ENCODE measurements around the gene SORCS2. TPM values are rescaled to one million over a fixed set of nuclear protein-coding genes. Genes with fewer than 3 reads are reported as not detected.

Gene SORCS2
- total and polyA plus RNA-seq, 12 donors: 0.67 to 15.5 (median 1.3) TPM

- DNase-seq: no peak
- Histone ChIP-seq H3K4me1 (replicated peaks in 1 of 2) (no peaks in the 10 kb centered on the region), H3K27ac (no peak overlapping the region), H3K36me3 (replicated peaks in 1 of 2) (no peaks in the 10 kb centered on the region), H3K4me3 (no peak overlapping the region), H3K9me3 (replicated peaks in 1 of 3) (no peaks in the 10 kb centered on the region), H3K27me3 (no peaks in the 10 kb centered on the region)
- TF ChIP-seq, protein P1, sequence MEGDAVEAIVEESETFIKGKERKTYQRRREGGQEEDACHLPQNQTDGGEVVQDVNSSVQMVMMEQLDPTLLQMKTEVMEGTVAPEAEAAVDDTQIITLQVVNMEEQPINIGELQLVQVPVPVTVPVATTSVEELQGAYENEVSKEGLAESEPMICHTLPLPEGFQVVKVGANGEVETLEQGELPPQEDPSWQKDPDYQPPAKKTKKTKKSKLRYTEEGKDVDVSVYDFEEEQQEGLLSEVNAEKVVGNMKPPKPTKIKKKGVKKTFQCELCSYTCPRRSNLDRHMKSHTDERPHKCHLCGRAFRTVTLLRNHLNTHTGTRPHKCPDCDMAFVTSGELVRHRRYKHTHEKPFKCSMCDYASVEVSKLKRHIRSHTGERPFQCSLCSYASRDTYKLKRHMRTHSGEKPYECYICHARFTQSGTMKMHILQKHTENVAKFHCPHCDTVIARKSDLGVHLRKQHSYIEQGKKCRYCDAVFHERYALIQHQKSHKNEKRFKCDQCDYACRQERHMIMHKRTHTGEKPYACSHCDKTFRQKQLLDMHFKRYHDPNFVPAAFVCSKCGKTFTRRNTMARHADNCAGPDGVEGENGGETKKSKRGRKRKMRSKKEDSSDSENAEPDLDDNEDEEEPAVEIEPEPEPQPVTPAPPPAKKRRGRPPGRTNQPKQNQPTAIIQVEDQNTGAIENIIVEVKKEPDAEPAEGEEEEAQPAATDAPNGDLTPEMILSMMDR (IDR thresholded peaks at IDR 0.05): no peak
- no peak for TF ChIP-seq POLR2A (IDR thresholded peaks at IDR 0.05)
- WGBS, 4 donors: 71 to 79% (median 75%) methylated on average over 2 of the region's 2 CpGs
- intact Hi-C loops (cut with DNase I): no loop called here
Observed at GRCh38 chr4:7561557-7561956, 369.2 kb downstream of the SORCS2 start.

DNA sequence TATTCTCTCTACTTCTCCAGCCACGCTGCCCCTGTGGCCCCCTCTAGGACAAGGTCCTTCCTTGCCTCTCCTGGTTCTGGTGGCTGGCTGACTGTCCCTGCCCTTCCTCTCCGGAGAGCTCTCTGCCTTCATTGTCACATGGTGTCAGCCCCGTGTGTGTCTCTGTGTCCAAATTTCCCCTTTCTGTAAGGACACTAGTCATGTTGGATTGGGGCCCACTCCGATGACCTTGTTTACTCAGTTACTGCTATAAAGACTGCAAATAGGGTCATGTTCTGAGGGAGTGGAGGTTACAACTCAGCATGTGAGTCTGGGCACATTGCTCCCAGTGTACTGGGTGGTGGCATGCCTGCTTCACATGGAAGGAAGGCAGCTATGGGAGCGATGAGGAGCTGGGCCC, 371.9 kb downstream of the SORCS2 start:
- Histone ChIP-seq H3K27me3 (no peaks in the 10 kb centered on the region), H3K9me3 (replicated peaks in 1 of 3) (no peaks in the 10 kb centered on the region), H3K36me3 (replicated peaks in 1 of 2) (no peaks in the 10 kb centered on the region), H3K27ac (no peak overlapping the region), H3K4me3 (no peak overlapping the region), H3K4me1 (replicated peaks in 1 of 2) (no peaks in the 10 kb centered on the region)
- DNase-seq: peak in 6 of 7 donors; percentile 29 to 62 (median 56)
- 46 to 62% (median 55%) methylated on average over 4 to 5 of the region's 5 CpGs for WGBS, 4 donors
- TF ChIP-seq POLR2A (IDR thresholded peaks at IDR 0.05): no peak
- TF ChIP-seq, protein P1 (IDR thresholded peaks at IDR 0.05): no peak
- intact Hi-C loops (cut with DNase I): no loop called here

DNA sequence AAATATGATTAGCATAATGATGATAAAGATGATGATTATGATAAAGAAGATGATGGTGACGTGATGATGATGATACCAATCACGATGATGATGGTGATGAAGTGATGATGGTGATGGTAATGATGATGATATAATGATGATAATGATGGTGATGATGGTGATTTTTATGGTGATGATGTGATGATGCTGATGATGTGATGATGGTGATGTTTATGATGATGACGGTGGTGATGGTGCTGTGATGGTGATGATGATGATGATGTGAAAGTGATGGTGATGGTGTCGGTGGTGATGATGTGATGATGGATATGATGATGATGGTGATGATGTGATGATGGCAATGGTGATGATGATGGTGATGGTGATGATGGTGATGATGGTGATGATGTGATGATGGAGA, 373.1 kb downstream of the SORCS2 start:
- no peak for TF ChIP-seq POLR2A (IDR thresholded peaks at IDR 0.05)
- TF ChIP-seq, protein P1 (IDR thresholded peaks at IDR 0.05): no peak
- no peaks in the 10 kb centered on the region for H3K36me3 ChIP-seq (replicated peaks in 1 of 2)
- H3K9me3 ChIP-seq (replicated peaks in 1 of 3): no peaks in the 10 kb centered on the region
- H3K27me3 ChIP-seq: no peaks in the 10 kb centered on the region
- WGBS, 4 donors: 93 to 96% (median 94%) methylated on average over 4 of the region's 4 CpGs
- intact Hi-C loops (cut with DNase I): no loop called here
- no peaks in the 10 kb centered on the region for H3K4me1 ChIP-seq (replicated peaks in 1 of 2)
- no peak overlapping the region for H3K27ac ChIP-seq
- no peak for DNase-seq
- no peak overlapping the region for H3K4me3 ChIP-seq

DNA sequence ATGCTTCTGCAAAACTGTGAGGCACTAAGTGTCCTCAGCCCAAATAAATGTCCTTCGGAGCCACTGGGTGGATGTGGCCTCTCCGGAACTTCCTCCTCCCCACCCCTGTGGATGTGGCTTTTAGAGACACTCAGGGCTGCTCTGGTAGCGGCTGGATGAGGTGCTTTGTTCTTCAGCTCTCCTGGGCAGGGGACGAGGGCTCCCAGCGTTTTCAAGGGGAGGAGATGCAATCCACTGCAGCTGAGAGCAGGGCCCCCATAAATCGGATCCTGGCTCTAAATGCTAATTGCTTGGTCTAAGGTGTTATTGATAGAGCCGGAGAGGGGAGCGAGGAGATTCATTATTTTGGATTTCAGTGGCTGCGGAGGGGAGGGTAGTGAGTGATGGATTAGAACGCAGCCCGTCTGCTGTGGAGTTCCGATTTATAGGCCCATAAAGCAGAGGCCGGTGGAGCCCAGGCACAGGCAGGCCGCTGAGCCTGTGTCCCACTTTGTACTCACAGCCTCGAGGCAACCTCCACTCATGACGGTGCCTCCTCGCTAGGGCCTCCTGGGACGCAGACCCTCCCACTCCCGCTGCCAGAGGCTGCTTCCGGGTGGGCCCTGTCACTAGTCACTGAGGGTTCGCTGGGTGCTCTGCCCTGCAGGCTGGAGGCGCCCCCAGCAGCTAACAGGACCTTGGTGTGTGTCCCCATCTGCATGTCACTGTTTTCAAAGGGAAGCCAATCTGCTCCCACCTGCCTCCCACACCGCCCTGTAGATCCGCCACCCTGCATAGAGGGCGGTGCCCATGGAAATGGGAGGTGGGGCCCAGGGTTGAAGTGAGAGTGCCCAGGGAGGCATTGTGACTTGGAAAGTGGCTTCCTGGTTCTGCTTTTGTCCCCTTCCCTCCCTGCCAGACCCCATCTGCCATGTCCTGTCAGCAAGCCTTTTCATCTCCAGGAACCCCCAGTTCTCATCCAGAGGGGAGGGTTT, 377.8 kb downstream of the SORCS2 start:
- no peak for TF ChIP-seq POLR2A (IDR thresholded peaks at IDR 0.05)
- TF ChIP-seq, protein P1 (IDR thresholded peaks at IDR 0.05): no peak
- Histone ChIP-seq H3K27ac (no peak overlapping the region), H3K9me3 (replicated peaks in 1 of 3) (no peaks in the 10 kb centered on the region), H3K36me3 (replicated peaks in 1 of 2) (no peaks in the 10 kb centered on the region), H3K4me3 (no peak overlapping the region), H3K27me3 (no peaks in the 10 kb centered on the region), H3K4me1 (replicated peaks in 1 of 2) (no peaks in the 10 kb centered on the region)
- intact Hi-C loops (cut with DNase I): no loop called here
- DNase-seq: no peak
- 69 to 79% (median 75%) methylated on average over 16 to 25 of the region's 25 CpGs for whole genome bisulfite sequencing, 4 donors
